ENCODE data around the gene MFAP4.

DNA sequence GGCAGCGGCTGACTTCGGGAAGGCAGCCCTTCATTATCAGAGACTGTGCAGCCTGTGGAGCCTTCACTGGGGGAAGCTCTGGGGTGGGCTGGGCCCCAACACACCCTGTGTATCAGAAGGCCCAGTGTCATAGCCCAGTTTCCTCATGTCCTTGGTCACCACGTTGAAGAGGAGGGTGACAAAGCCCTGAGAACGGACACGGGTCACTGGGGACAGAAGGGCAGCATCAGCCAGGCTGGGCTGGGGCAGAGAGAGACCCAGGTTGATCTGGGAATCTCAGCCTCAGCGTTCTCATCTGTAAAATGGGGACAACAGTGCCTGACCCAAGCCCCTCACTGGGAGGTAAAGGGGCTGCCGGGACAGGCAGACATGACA lies 43.7 kb downstream of the MFAP4 start:
- no peak for TF ChIP-seq ZNF274 (IDR thresholded peaks at IDR 0.05; ENCODE audit: low read depth, low read length)
- no peak for TF ChIP-seq YY1 (IDR thresholded peaks at IDR 0.05; ENCODE audit: insufficient read depth, insufficient read length)
